CD4-positive, alpha-beta T cell treated with Interleukin-6 for 4 hours (primary cell): ENCODE data around the gene TGFB1I1.
"Not testable (repeated sequence)": the region's sequence is repeated elsewhere in the genome, so short reads cannot be mapped to it uniquely, and the experiment has no call there.

Experiments
- DNase-seq: peaks from one replicate; pipeline ENCODE4 v3.0.0-alpha.2; 2020; ENCODE audit warnings: mixed read lengths

The TGFB1I1 gene

GRCh38 chr16:31489298-31489564, 17.3 kb downstream of the TGFB1I1 start:
- no peak for DNase-seq

- no peak for DNase-seq
These were observed 17.9 kb downstream of the TGFB1I1 start for GRCh38 chr16:31489616-31490584.

- DNase-seq, result no peak
These were observed 19.9 kb downstream of the TGFB1I1 start for GRCh38 chr16:31491778-31492418.

GRCh38 chr16:31493506-31494125, 21.7 kb downstream of the TGFB1I1 start:
- DNase-seq, result no peak

GRCh38 chr16:31496670-31497069, 24.7 kb downstream of the TGFB1I1 start:
- no peak for DNase-seq

- DNase-seq, result no peak
These were observed 26.5 kb downstream of the TGFB1I1 start for GRCh38 chr16:31498493-31498892.

GRCh38 chr16:31499928-31500327, 28.0 kb downstream of the TGFB1I1 start:
- DNase-seq, result no peak

GRCh38 chr16:31501226-31501965, 29.4 kb downstream of the TGFB1I1 start:
- DNase-seq, result no peak

GRCh38 chr16:31501966-31502348, 30.0 kb downstream of the TGFB1I1 start:
- DNase-seq, result no peak

GRCh38 chr16:31502981-31503380, 31.0 kb downstream of the TGFB1I1 start:
- no peak for DNase-seq

GRCh38 chr16:31503555-31503954, 31.6 kb downstream of the TGFB1I1 start:
- DNase-seq, result not testable (repeated sequence)

- no peak for DNase-seq
These were observed 32.2 kb downstream of the TGFB1I1 start for GRCh38 chr16:31504159-31504558.

GRCh38 chr16:31505483-31505882, 33.5 kb downstream of the TGFB1I1 start:
- DNase-seq, result no peak

- no peak for DNase-seq
These were observed 35.6 kb downstream of the TGFB1I1 start for GRCh38 chr16:31507617-31507928.

GRCh38 chr16:31507929-31508705, 36.2 kb downstream of the TGFB1I1 start, which contains the start of gene RUSF1:
TSS of gene RUSF1 (minus strand) at chr16:31508391. CDS start at chr16:31508373, 18 bp downstream.
- DNase-seq, result peak; percentile 88

GRCh38 chr16:31508706-31509195, 36.8 kb downstream of the TGFB1I1 start:
- DNase-seq, result no peak

GRCh38 chr16:31513126-31513525, 41.2 kb downstream of the TGFB1I1 start:
- DNase-seq, result no peak

GRCh38 chr16:31513884-31514283, 41.9 kb downstream of the TGFB1I1 start:
- no peak for DNase-seq

- DNase-seq, result no peak
These were observed 45.9 kb downstream of the TGFB1I1 start for GRCh38 chr16:31517800-31518402.

GRCh38 chr16:31519759-31520431, 47.9 kb downstream of the TGFB1I1 start:
- DNase-seq, result no peak

GRCh38 chr16:31521368-31521767, 49.4 kb downstream of the TGFB1I1 start:
- no peak for DNase-seq
